SK-N-SH treated with all-trans-retinoic acid at 6 μM for 48 hours (cell line): ENCODE data around the gene LIN28B.

ENCODE experiments used
- ATAC-seq: fragments of 200-7000 bp; cut with Tn5 transposase; 3 replicates; pipeline ENCODE4 v1.9.1; 2020; ENCODE audit warnings: mild to moderate bottlenecking, moderate library complexity
- ARNTL ChIP-seq: fragments of 450-650 bp; formaldehyde crosslinking; IDR thresholded peaks from 2 replicates; pipeline ENCODE4 v1.5.0; 2020; ENCODE audit warnings: low read depth, mild to moderate bottlenecking, moderate library complexity, borderline replicate concordance
- CREB5 ChIP-seq: fragments of 250-450 bp; sonication (Bioruptor Pico); IDR thresholded peaks from 2 replicates; pipeline ENCODE4 v1.5.1; 2020; ENCODE audit warnings: low read depth, mild to moderate bottlenecking, moderate library complexity
- CSDC2 ChIP-seq: fragments of 250-450 bp; sonication (Bioruptor Pico); IDR thresholded peaks from 2 replicates; pipeline ENCODE4 v1.5.0; 2020; ENCODE audit warnings: mild to moderate bottlenecking, moderate library complexity
- CSRNP3 ChIP-seq: fragments of 250-450 bp; sonication (Bioruptor Pico); IDR thresholded peaks from 2 replicates; pipeline ENCODE4 v1.5.1; 2021; ENCODE audit warnings: mild to moderate bottlenecking, moderate library complexity
- ESRRG ChIP-seq: fragments of 250-450 bp; sonication (Bioruptor Pico); IDR thresholded peaks from 2 replicates; pipeline ENCODE4 v1.6.1; 2021; ENCODE audit warnings: mild to moderate bottlenecking
- GLIS3 ChIP-seq: fragments of 250-450 bp; sonication (Bioruptor Pico); IDR thresholded peaks from 2 replicates; pipeline ENCODE4 v1.5.0; 2020; ENCODE audit warnings: mild to moderate bottlenecking, moderate library complexity
- OSR1 ChIP-seq: fragments of 250-450 bp; sonication (Bioruptor Pico); IDR thresholded peaks from 2 replicates; pipeline ENCODE4 v1.8.0; 2022; ENCODE audit warnings: moderate library complexity, mild to moderate bottlenecking, inconsistent platforms
- PATZ1 ChIP-seq: fragments of 250-450 bp; sonication (Bioruptor Pico); IDR thresholded peaks from 2 replicates; pipeline ENCODE4 v1.8.0; 2020; ENCODE audit warnings: mild to moderate bottlenecking, moderate library complexity, borderline replicate concordance
- POU6F1 ChIP-seq: fragments of 250-450 bp; sonication (Bioruptor Pico); IDR thresholded peaks from 2 replicates; pipeline ENCODE4 v1.8.0; 2021; ENCODE audit warnings: low read depth, mild to moderate bottlenecking, moderate library complexity, borderline replicate concordance
- PPARA ChIP-seq: fragments of 250-450 bp; sonication (Bioruptor Pico); IDR thresholded peaks from 2 replicates; pipeline ENCODE4 v1.5.0; 2020; ENCODE audit warnings: mild to moderate bottlenecking, borderline replicate concordance
- RARB ChIP-seq: fragments of 250-450 bp; sonication (Bioruptor Pico); IDR thresholded peaks from 2 replicates; pipeline ENCODE4 v1.8.0; 2021; ENCODE audit warnings: mild to moderate bottlenecking, moderate library complexity
- SNAI2 ChIP-seq: fragments of 250-450 bp; sonication (Bioruptor Pico); IDR thresholded peaks from 2 replicates; pipeline ENCODE4 v1.5.0; 2020; ENCODE audit warnings: mild to moderate bottlenecking, moderate library complexity
- TOX ChIP-seq: fragments of 250-450 bp; sonication (Bioruptor Pico); IDR thresholded peaks from 2 replicates; pipeline ENCODE4 v1.8.0; 2021; ENCODE audit warnings: mild to moderate bottlenecking, moderate library complexity, borderline replicate concordance
- TSHZ2 ChIP-seq: fragments of 250-450 bp; sonication (Bioruptor Pico); IDR thresholded peaks from 2 replicates; pipeline ENCODE4 v1.5.0; 2020; ENCODE audit warnings: mild to moderate bottlenecking, moderate library complexity
- ZFP3 ChIP-seq: fragments of 250-450 bp; sonication (Bioruptor Pico); IDR thresholded peaks from 2 replicates; pipeline ENCODE4 v1.5.0; 2020; ENCODE audit warnings: mild to moderate bottlenecking, moderate library complexity
- ZFP30 ChIP-seq: fragments of 450-650 bp; formaldehyde crosslinking; IDR thresholded peaks from 2 replicates; pipeline ENCODE4 v1.5.0; 2022; ENCODE audit warnings: mild to moderate bottlenecking, moderate library complexity
- ZNF565 ChIP-seq: fragments of 450-650 bp; formaldehyde crosslinking; conservative IDR thresholded peaks from 2 replicates; pipeline ENCODE4 v1.5.0; 2020; ENCODE audit warnings: low read depth, mild to moderate bottlenecking, moderate library complexity
- ZNF8 ChIP-seq: fragments of 450-650 bp; formaldehyde crosslinking; IDR thresholded peaks from 2 replicates; pipeline ENCODE4 v1.5.0; 2020; ENCODE audit warnings: mild to moderate bottlenecking, moderate library complexity

LIN28B gene

GRCh38 chr6:105024803-105025202 is 67.9 kb downstream of the LIN28B start (continued):
- TF ChIP-seq OSR1 (CRISPR knock-in tag) (no peak), TSHZ2 (CRISPR knock-in tag) (no peak), ZNF565 (CRISPR knock-in tag) (no peak), ARNTL (CRISPR knock-in tag) (no peak)

- ATAC-seq, result no peak
- TF ChIP-seq ZFP30 (CRISPR knock-in tag) (no peak), POU6F1 (no peak), GLIS3 (CRISPR knock-in tag) (no peak), CREB5 (no peak), ZFP3 (no peak), RARB (CRISPR knock-in tag) (no peak), CSDC2 (CRISPR knock-in tag) (no peak), ZNF8 (CRISPR knock-in tag) (no peak), TOX (CRISPR knock-in tag) (no peak), TSHZ2 (CRISPR knock-in tag) (no peak), ARNTL (CRISPR knock-in tag) (no peak), PATZ1 (CRISPR knock-in tag) (no peak), ESRRG (CRISPR knock-in tag) (no peak)
These were observed 72.0 kb downstream of the LIN28B start for GRCh38 chr6:105028898-105029297.

- ATAC-seq, result no peak
- TF ChIP-seq TSHZ2 (CRISPR knock-in tag) (no peak), ARNTL (CRISPR knock-in tag) (no peak), CSRNP3 (no peak), ZFP3 (no peak), TOX (CRISPR knock-in tag) (no peak), RARB (CRISPR knock-in tag) (no peak), ESRRG (CRISPR knock-in tag) (no peak), SNAI2 (CRISPR knock-in tag) (no peak), OSR1 (CRISPR knock-in tag) (no peak), PPARA (CRISPR knock-in tag) (no peak), CSDC2 (CRISPR knock-in tag) (no peak), PATZ1 (CRISPR knock-in tag) (no peak), ZNF565 (CRISPR knock-in tag) (no peak)
These were observed 72.7 kb downstream of the LIN28B start for GRCh38 chr6:105029581-105029980.
